Measurements from ENCODE around the gene EN2.

Gene EN2

DNA sequence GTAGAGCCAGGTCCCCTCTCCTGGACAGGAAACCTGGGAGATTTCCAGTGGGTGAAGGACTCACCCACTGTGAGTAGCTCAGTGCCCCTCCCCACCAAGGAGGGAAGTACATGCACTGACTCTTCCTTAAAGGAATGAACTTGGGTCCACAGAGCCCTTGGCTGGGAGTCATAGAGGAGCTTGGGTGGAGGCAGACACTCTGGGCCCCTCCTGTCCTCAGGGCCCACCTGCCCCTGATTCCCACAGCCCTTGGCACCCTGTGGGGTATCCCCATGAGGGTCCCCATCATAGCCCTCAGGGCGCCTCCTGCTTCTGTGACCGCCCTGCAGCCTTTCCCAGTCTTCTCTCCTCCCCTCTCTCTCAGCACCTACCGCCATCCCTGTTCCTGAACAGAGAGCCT is 3.7 kb downstream of the EN2 start:
- DNase-seq (ENCODE audit: insufficient read length, low spot score) (no peak), FAIRE-seq (no peak)
- TF ChIP-seq POU2F2 (IDR thresholded peaks at IDR 0.05; ENCODE audit: low read depth, low read length), result no peak
- no peak for TF ChIP-seq POLR2A (IDR thresholded peaks at IDR 0.05; ENCODE audit: low read depth, low read length)
- no peak for TF ChIP-seq SPI1 (IDR thresholded peaks at IDR 0.05; ENCODE audit: low read depth, low read length)
- TF ChIP-seq PAX5 (IDR thresholded peaks at IDR 0.05; ENCODE audit: insufficient read depth, low read length, severe bottlenecking), result no peak
- TF ChIP-seq TAF1 (IDR thresholded peaks at IDR 0.05; ENCODE audit: low read depth, low read length), result no peak
- TF ChIP-seq POLR2AphosphoS5 (IDR thresholded peaks at IDR 0.05; ENCODE audit: low read depth, low read length), result no peak

DNA sequence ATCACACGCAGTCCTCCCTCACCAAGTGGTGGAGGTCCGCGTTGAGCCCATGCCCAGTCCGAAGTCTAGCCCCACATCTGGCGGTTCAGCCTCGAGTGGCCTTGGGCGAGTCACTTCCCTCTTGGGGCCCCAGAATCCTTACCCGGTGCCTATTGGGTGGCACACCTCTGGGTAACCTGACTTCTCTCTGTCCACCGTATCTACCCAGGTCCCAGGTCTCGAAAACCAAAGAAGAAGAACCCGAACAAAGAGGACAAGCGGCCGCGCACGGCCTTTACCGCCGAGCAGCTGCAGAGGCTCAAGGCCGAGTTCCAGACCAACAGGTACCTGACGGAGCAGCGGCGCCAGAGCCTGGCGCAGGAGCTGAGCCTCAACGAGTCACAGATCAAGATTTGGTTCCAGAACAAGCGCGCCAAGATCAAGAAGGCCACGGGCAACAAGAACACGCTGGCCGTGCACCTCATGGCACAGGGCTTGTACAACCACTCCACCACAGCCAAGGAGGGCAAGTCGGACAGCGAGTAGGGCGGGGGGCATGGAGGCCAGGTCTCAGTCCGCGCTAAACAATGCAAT is 4.3 kb downstream of the EN2 start:
- no peak for DNase-seq (ENCODE audit: insufficient read length, low spot score)
- TF ChIP-seq POU2F2 (IDR thresholded peaks at IDR 0.05; ENCODE audit: low read depth, low read length), result no peak
- TF ChIP-seq POLR2AphosphoS5 (IDR thresholded peaks at IDR 0.05; ENCODE audit: low read depth, low read length), result no peak
- no peak for TF ChIP-seq SPI1 (IDR thresholded peaks at IDR 0.05; ENCODE audit: low read depth, low read length)
- no peak for TF ChIP-seq POLR2A (IDR thresholded peaks at IDR 0.05; ENCODE audit: low read depth, low read length)
- TF ChIP-seq TAF1 (IDR thresholded peaks at IDR 0.05; ENCODE audit: low read depth, low read length), result no peak
- no peak for TF ChIP-seq PAX5 (IDR thresholded peaks at IDR 0.05; ENCODE audit: insufficient read depth, low read length, severe bottlenecking)
- no peak for FAIRE-seq

DNA sequence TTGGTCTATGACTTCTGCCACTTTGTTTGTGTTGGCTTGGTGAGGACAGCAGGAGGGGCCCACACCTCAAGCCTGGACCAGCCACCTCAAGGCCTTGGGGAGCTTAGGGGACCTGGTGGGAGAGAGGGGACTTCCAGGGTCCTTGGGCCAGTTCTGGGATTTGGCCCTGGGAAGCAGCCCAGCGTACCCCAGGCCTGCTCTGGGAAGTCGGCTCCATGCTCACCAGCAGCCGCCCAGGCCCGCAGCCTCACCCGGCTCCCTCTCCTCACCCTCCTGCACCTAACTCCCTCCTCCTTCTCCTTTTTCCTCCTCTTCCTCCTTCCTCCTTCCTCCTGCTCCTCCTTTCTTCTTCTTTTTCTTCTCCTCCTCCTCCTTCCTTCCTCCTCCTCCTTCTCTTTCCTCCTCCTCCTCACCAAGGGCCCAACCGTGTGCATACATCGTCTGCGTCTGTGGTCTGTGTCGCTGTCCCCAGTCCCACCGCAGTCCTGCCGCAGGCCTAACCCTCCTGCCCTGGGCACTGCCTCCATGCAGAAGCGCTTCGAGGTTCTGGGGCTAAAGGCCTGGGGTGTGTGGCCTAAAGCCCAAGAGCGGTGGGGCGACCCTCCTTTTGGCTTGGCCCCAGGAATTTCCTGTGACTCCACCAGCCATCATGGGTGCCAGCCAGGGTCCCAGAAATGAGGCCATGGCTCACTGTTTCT is 5.3 kb downstream of the EN2 start:
- TF ChIP-seq POLR2A (IDR thresholded peaks at IDR 0.05; ENCODE audit: low read depth, low read length), result no peak
- no peak for TF ChIP-seq POU2F2 (IDR thresholded peaks at IDR 0.05; ENCODE audit: low read depth, low read length)
- no peak for DNase-seq (ENCODE audit: insufficient read length, low spot score)
- FAIRE-seq, result no peak

DNA sequence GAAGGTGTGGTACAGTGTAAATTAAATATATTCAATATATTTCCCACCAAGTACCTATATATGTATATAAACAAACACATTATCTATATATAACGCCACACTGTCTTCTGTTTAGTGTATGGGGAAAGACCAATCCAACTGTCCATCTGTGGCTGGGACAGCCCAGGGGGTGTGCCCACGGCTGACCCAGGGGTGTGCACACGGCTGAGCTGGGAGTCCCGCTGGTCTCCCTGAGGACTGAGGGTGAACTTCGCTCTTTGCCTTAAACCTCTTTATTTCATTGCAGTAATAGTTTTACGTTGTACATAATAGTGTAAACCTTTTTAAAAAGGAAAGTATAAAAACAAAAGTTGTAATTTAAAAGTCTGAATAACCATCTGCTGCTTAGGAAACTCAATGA is 6.3 kb downstream of the EN2 start:
- DNase-seq (ENCODE audit: insufficient read length, low spot score), result no peak
- FAIRE-seq, result no peak
- TF ChIP-seq PAX5 (IDR thresholded peaks at IDR 0.05; ENCODE audit: insufficient read depth, low read length, severe bottlenecking) (no peak), TAF1 (IDR thresholded peaks at IDR 0.05; ENCODE audit: low read depth, low read length) (no peak), POU2F2 (IDR thresholded peaks at IDR 0.05; ENCODE audit: low read depth, low read length) (no peak), SPI1 (IDR thresholded peaks at IDR 0.05; ENCODE audit: low read depth, low read length) (no peak), POLR2A (IDR thresholded peaks at IDR 0.05; ENCODE audit: low read depth, low read length) (no peak), POLR2AphosphoS5 (IDR thresholded peaks at IDR 0.05; ENCODE audit: low read depth, low read length) (no peak)

DNA sequence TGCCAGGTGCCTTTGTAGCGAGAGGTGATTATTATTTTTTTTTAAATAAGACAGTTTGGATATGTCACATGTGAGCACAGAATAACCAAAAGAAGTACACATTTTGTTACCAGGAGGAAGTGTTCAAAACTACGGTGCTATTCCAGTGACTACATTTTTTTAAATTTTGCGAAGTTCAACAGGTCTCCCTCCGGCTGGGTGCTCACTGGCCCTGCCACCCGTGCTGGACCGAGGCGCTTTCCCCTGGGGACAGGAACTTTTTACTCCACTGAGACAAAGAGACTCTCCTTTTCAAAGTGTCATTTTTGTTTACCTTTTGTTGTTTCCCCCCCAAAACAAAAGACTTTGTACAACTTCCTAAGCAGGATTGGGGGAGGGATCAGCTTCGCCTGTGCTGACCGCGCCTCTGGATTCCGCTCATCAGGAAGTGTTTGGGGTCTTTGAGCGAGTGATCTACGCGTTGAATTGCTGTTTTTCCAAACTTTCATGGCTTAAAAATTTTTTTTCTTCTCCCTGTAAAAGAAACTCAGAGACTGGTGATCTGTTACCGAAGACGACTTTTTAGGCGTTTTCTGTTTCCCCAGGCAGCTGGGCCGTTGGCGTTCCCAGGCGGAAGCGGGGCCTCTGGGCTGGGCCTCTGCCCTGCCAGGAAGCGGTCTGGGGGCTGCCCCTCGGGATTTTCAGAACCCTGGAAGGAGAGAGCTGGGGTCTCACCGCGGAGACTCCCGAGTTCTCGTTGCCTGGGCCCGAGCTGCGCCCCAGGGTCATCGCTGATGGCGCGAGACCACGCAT is 7.2 kb downstream of the EN2 start:
- no peak for FAIRE-seq

DNA sequence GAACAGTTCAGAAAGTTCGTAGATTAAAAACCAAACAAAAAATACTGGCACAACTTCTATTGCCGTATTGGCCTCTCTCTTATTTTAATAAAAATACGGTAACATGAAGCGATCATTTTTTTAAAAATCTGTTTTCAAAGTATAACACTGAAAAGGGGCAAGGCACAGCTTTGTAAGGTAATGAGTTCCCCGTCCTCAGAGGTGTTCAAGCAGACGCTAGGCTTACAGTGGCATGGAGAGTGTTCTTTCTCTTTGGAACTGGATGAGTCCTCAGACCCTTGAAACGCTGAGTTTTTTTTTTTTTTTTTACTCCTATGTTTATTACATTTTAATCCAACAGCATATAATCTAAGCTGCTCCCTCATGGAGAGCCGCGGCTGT is 7.8 kb downstream of the EN2 start:
- FAIRE-seq (no peak), DNase-seq (ENCODE audit: insufficient read length, low spot score) (no peak)
- TF ChIP-seq TAF1 (IDR thresholded peaks at IDR 0.05; ENCODE audit: low read depth, low read length) (no peak), SPI1 (IDR thresholded peaks at IDR 0.05; ENCODE audit: low read depth, low read length) (no peak), POLR2A (IDR thresholded peaks at IDR 0.05; ENCODE audit: low read depth, low read length) (no peak), PAX5 (IDR thresholded peaks at IDR 0.05; ENCODE audit: insufficient read depth, low read length, severe bottlenecking) (no peak), POLR2AphosphoS5 (IDR thresholded peaks at IDR 0.05; ENCODE audit: low read depth, low read length) (no peak), POU2F2 (IDR thresholded peaks at IDR 0.05; ENCODE audit: low read depth, low read length) (no peak)

More for the DNA sequence above, 7.2 kb downstream of the EN2 start:
- no peak for DNase-seq (ENCODE audit: insufficient read length, low spot score)
- TF ChIP-seq POU2F2 (IDR thresholded peaks at IDR 0.05; ENCODE audit: low read depth, low read length) (no peak), SPI1 (IDR thresholded peaks at IDR 0.05; ENCODE audit: low read depth, low read length) (no peak), TAF1 (IDR thresholded peaks at IDR 0.05; ENCODE audit: low read depth, low read length) (no peak), POLR2A (IDR thresholded peaks at IDR 0.05; ENCODE audit: low read depth, low read length) (no peak), PAX5 (IDR thresholded peaks at IDR 0.05; ENCODE audit: insufficient read depth, low read length, severe bottlenecking) (no peak), POLR2AphosphoS5 (IDR thresholded peaks at IDR 0.05; ENCODE audit: low read depth, low read length) (no peak)

DNA sequence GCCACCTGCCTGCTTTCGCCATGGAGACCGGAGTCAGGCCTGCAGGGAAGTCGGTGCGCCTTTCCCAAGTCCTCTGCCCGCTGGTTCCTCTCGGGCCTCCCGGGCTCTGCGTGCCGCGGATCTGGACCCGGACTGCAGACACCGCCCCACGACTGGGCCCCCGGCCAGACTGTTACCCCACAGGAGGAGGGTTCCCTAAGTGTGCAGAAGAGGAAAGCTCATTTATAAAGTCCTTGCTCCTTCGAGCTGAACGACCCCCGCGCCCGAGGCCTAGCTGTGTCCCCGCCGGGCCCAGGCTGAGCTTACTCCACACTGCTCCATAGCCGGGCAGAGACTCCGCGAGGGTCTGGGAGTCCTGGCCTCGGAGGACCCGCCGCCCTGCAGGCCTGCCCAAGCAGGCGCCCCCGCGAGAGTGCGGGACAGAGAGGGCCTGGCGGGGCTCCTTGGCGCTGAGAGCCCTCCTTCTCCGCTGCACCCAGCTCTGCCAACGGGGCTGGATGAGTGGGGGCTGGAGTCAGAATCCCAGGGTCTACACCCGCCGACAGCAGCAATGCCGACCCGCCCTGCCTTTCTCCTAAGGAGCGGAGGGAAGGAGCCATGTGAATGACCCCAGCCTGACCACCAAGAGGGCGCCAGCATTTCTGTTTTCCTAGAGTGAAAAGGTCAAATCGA is 8.3 kb downstream of the EN2 start:
- FAIRE-seq, result no peak
- TF ChIP-seq POLR2A (IDR thresholded peaks at IDR 0.05; ENCODE audit: low read depth, low read length) (no peak), TAF1 (IDR thresholded peaks at IDR 0.05; ENCODE audit: low read depth, low read length) (no peak), SPI1 (IDR thresholded peaks at IDR 0.05; ENCODE audit: low read depth, low read length) (no peak), POU2F2 (IDR thresholded peaks at IDR 0.05; ENCODE audit: low read depth, low read length) (no peak), PAX5 (IDR thresholded peaks at IDR 0.05; ENCODE audit: insufficient read depth, low read length, severe bottlenecking) (no peak), POLR2AphosphoS5 (IDR thresholded peaks at IDR 0.05; ENCODE audit: low read depth, low read length) (no peak)
- DNase-seq (ENCODE audit: insufficient read length, low spot score), result no peak

DNA sequence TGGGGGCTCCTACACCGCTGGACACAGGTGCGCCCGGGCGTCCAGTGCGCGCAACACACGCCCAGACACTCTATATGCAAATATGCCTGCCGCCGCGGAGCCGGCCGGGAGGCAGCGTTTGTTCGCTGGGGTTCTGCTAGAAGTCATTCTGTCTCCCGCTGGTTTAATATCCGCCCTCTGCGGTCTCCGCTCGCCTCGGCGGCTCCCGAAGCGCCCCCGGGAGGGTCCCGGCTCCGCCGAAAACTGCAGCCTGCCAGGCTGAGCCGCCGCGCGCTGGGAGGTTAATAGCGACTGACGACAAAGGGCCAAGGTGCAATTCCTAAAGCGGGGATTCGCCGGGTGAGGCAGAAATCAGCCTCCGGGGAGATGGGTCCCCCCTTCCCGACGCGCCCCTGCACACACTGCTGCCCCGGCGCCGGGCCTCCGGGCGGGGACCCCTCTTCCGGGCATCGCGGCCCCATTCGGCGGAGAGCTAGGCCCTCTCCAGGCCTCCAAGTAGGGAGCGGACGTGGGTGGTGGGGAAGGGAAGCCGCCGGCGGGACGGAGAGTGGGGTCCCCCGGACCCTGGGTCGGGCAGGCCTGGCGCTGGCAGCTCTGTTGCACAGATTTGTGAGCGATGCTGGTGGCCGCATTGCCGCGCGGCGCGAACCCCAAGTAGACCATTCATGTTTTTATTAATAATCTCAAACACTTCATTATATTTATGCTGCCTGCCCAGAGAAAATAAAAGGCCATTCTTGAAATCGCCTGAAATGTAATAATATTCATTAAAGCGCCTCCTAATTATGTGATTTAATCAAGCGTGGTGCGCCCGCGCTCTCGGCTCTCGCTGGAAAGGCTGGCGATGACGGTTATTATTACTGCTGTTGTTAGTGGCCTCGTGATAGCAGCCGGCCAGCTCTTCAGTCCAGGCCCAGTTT is 9.1 kb downstream of the EN2 start:
- no peak for DNase-seq (ENCODE audit: insufficient read length, low spot score)
- FAIRE-seq, result no peak
- TF ChIP-seq TAF1 (IDR thresholded peaks at IDR 0.05; ENCODE audit: low read depth, low read length) (no peak), POLR2AphosphoS5 (IDR thresholded peaks at IDR 0.05; ENCODE audit: low read depth, low read length) (no peak), POU2F2 (IDR thresholded peaks at IDR 0.05; ENCODE audit: low read depth, low read length) (peak; percentile 84; the same call in 1 of the 2 replicates), PAX5 (IDR thresholded peaks at IDR 0.05; ENCODE audit: insufficient read depth, low read length, severe bottlenecking) (no peak), SPI1 (IDR thresholded peaks at IDR 0.05; ENCODE audit: low read depth, low read length) (no peak), POLR2A (IDR thresholded peaks at IDR 0.05; ENCODE audit: low read depth, low read length) (no peak)
